H9 (cell line): ENCODE results near the gene ZNF521. TPM values are rescaled to one million over a fixed set of nuclear protein-coding genes. Genes with fewer than 3 reads are reported as not detected.

Experiments
- DNase-seq: peaks from one replicate; pipeline ENCODE4 v3.0.0-alpha.2; 2017
- H2AFZ ChIP-seq: one replicate; pipeline ENCODE4 v1.6.1; 2013; ENCODE audit warnings: mild to moderate bottlenecking, low read length, control low read depth, moderate library complexity
- H2AK5ac ChIP-seq: 2 replicates; pipeline ENCODE4 v1.6.1; 2013; ENCODE audit warnings: low read length, control low read depth, mixed read lengths; ENCODE audit not compliant: insufficient read length
- H2BK120ac ChIP-seq: one replicate; pipeline ENCODE4 v1.6.1; 2013; ENCODE audit warnings: low read depth, mild to moderate bottlenecking, low read length, control low read depth, inconsistent platforms; ENCODE audit not compliant: poor library complexity, severe bottlenecking
- H2BK12ac ChIP-seq: 2 replicates; pipeline ENCODE4 v1.6.1; 2013; ENCODE audit warnings: low read length, control low read depth, mixed read lengths, low read depth; ENCODE audit not compliant: insufficient read length
- H2BK15ac ChIP-seq: 2 replicates; pipeline ENCODE4 v1.6.1; 2013; ENCODE audit warnings: low read depth, low read length, control low read depth
- H2BK20ac ChIP-seq: one replicate; pipeline ENCODE4 v1.6.1; 2013; ENCODE audit warnings: low read depth, mild to moderate bottlenecking, low read length, control low read depth, inconsistent platforms; ENCODE audit not compliant: poor library complexity, severe bottlenecking
- H2BK5ac ChIP-seq: 2 replicates; pipeline ENCODE4 v1.6.1; 2013; ENCODE audit warnings: low read length, control low read depth, mixed read lengths; ENCODE audit not compliant: insufficient read length
- H3K14ac ChIP-seq: 2 replicates; pipeline ENCODE4 v1.6.1; 2013; ENCODE audit warnings: low read length, control low read depth; ENCODE audit not compliant: insufficient read depth
- H3K18ac ChIP-seq: 2 replicates; pipeline ENCODE4 v1.6.1; 2013; ENCODE audit warnings: low read depth, mild to moderate bottlenecking, mixed read lengths, low read length, control low read depth; ENCODE audit not compliant: insufficient read length
- H3K23ac ChIP-seq: 2 replicates; pipeline ENCODE4 v1.6.1; 2013; ENCODE audit warnings: low read length, control low read depth, mixed read lengths, low read depth; ENCODE audit not compliant: insufficient read length
- H3K23me2 ChIP-seq: 2 replicates; pipeline ENCODE4 v1.6.1; 2013; ENCODE audit warnings: low read depth, mild to moderate bottlenecking, mixed read lengths, low read length, control low read depth; ENCODE audit not compliant: insufficient read length, poor library complexity, severe bottlenecking
- H3K27ac ChIP-seq: 2 replicates; pipeline ENCODE4 v1.5.1; 2013; ENCODE audit warnings: low read length, control low read depth, mixed read lengths, low read depth; ENCODE audit not compliant: insufficient read length
- H3K27me3 ChIP-seq: 2 replicates; pipeline ENCODE4 v1.6.1; 2013; ENCODE audit warnings: low read length, control low read depth, inconsistent platforms; ENCODE audit not compliant: insufficient read depth
- H3K4ac ChIP-seq: 2 replicates; pipeline ENCODE4 v1.6.1; 2013; ENCODE audit warnings: low read depth, mild to moderate bottlenecking, control low read depth, inconsistent platforms, low read length, moderate library complexity
- H3K4me1 ChIP-seq: 2 replicates; pipeline ENCODE4 v1.6.1; 2013; ENCODE audit warnings: low read length, control low read depth, inconsistent platforms; ENCODE audit not compliant: insufficient read depth
- H3K4me2 ChIP-seq: 2 replicates; pipeline ENCODE4 v1.6.1; 2013; ENCODE audit warnings: low read length, control low read depth, mixed read lengths; ENCODE audit not compliant: insufficient read length, insufficient read depth
- H3K56ac ChIP-seq: 2 replicates; pipeline ENCODE4 v1.6.1; 2013; ENCODE audit warnings: low read depth, mild to moderate bottlenecking, mixed read lengths, low read length, control low read depth; ENCODE audit not compliant: insufficient read length
- H3K79me1 ChIP-seq: 2 replicates; pipeline ENCODE4 v1.6.1; 2013; ENCODE audit warnings: low read depth, mild to moderate bottlenecking, moderate library complexity, low read length, control low read depth, inconsistent platforms; ENCODE audit not compliant: insufficient read depth, poor library complexity, severe bottlenecking
- H3K79me2 ChIP-seq: 2 replicates; pipeline ENCODE4 v1.6.1; 2013; ENCODE audit warnings: low read length, control low read depth, inconsistent platforms; ENCODE audit not compliant: insufficient read depth
- H3K9ac ChIP-seq: 2 replicates; pipeline ENCODE4 v1.6.1; 2013; ENCODE audit warnings: low read length, control low read depth, mixed read lengths; ENCODE audit not compliant: insufficient read length; ENCODE audit errors: extremely low read depth
- H3K9me3 ChIP-seq: one replicate; pipeline ENCODE4 v1.6.1; 2013; ENCODE audit warnings: low read depth, low read length, inconsistent platforms; ENCODE audit not compliant: control insufficient read depth
- H3T11ph ChIP-seq: one replicate; pipeline ENCODE4 v1.6.1; 2013; ENCODE audit warnings: mild to moderate bottlenecking, low read length, control low read depth, inconsistent platforms
- H4K20me1 ChIP-seq: one replicate; pipeline ENCODE4 v1.6.1; 2013; ENCODE audit not compliant: control insufficient read depth, insufficient read length, insufficient read depth
- H4K5ac ChIP-seq: 2 replicates; pipeline ENCODE4 v1.6.1; 2013; ENCODE audit warnings: low read depth, mild to moderate bottlenecking, mixed read lengths, low read length, control low read depth; ENCODE audit not compliant: insufficient read length
- H4K8ac ChIP-seq: replicated peaks from 2 replicates; pipeline ENCODE4 v1.6.1; 2013; ENCODE audit warnings: low read length, control low read depth, mixed read lengths, low read depth; ENCODE audit not compliant: insufficient read length
- H4K91ac ChIP-seq: 2 replicates; pipeline ENCODE4 v1.6.1; 2013; ENCODE audit warnings: low read depth, mild to moderate bottlenecking, moderate library complexity, mixed read lengths, low read length, control low read depth; ENCODE audit not compliant: insufficient read length
- H3K27ac Mint-ChIP-seq, 3 experiments: 2 replicates in 2 of 3; 3 replicates in 1 of 3; pipeline ENCODE4 v1.8.0; 2020 to 2021; ENCODE audit warnings: mixed read lengths in 3 of 3, mild to moderate bottlenecking in 1 of 3, moderate library complexity in 1 of 3
- H3K27me3 Mint-ChIP-seq: 2 replicates; pipeline ENCODE4 v1.8.0; 2021; ENCODE audit warnings: low read depth, mild to moderate bottlenecking, moderate library complexity, mixed read lengths
- H3K36me3 Mint-ChIP-seq, 3 experiments: 2 replicates in 2 of 3; 3 replicates in 1 of 3; pipeline ENCODE4 v1.8.0; 2020 to 2021; ENCODE audit warnings: low read depth in 3 of 3, mixed read lengths in 3 of 3; ENCODE audit not compliant: insufficient read depth in 1 of 3
- H3K4me1 Mint-ChIP-seq, 2 experiments: 2 replicates each; pipeline ENCODE4 v1.8.0; 2020; ENCODE audit warnings: mixed read lengths in 2 of 2
- H3K4me3 Mint-ChIP-seq, 2 experiments: 2 replicates in 1 of 2; 3 replicates in 1 of 2; pipeline ENCODE4 v1.8.0; 2020 to 2021; ENCODE audit warnings: mild to moderate bottlenecking in 2 of 2, mixed read lengths in 2 of 2, moderate library complexity in 1 of 2
- H3K9me3 Mint-ChIP-seq, 2 experiments: 2 replicates in 1 of 2; 3 replicates in 1 of 2; pipeline ENCODE4 v1.8.0; 2020; ENCODE audit warnings: mild to moderate bottlenecking in 2 of 2, mixed read lengths in 2 of 2, moderate library complexity in 1 of 2
- WGBS: extraction: QIAGEN DNeasy Blood & Tissue Kit; methylation state at CpG from one replicate; pipeline ENCODE4 v1.1.7; 2013; ENCODE audit warnings: missing lambda C conversion rate, low lambda C conversion rate, mixed read lengths; ENCODE audit not compliant: insufficient read length; ENCODE audit errors: extremely low coverage; 5-methylcytosine and 5-hydroxymethylcytosine counted together
- total RNA-seq: library from RNA; stranded (reverse); gene quantifications from 2 replicates; pipeline ENCODE4 v1.2.1, GENCODE V29; 2021
- TF ChIP-seq, protein P1 (sequence below): fragments of 200-600 bp; sonication (generic); conservative IDR thresholded peaks from 3 replicates; pipeline ENCODE4 v1.8.0; 2021; ENCODE audit warnings: antibody characterized with exemption, mild to moderate bottlenecking

The ZNF521 gene
- total RNA-seq, 1 experiment from 2014 or later = 3.3 TPM

DNA sequence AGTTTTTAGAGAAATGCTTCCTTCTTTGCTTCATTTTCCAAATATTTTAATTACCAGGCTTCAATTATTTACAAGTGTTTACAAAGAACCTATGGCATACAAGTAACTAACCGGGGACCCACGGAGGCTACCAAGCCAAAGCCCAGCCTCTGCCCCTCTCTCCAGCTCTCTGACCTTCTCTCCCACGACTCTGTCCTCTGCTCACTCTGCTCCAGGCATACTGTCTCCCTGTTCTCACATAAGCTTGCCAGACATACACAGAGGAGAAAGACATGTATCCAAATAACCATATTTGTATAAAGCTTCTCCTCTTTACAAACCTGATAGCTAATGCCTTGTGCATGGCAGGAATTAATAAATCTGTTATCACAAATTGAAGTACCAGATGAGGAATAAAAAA is 141.3 kb downstream of the ZNF521 start:
- H3K23ac ChIP-seq = no peak overlapping the region
- no peak overlapping the region for H3T11ph ChIP-seq
- H3K79me1 ChIP-seq = no peaks in the 10 kb centered on the region
- no peak overlapping the region for H4K8ac ChIP-seq
- H2AK5ac ChIP-seq = no peak overlapping the region
- H2BK120ac ChIP-seq = no peak overlapping the region
- no peak overlapping the region for H2BK20ac ChIP-seq
- no peak overlapping the region for H2BK15ac ChIP-seq
- Mint-ChIP-seq H3K9me3 (no peaks in the 10 kb centered on the region), H3K27me3 (0 out of 2 replicates have a peak, but pooled peaks cover 5% of the 10 kb centered on the region), H3K27ac (no peak overlapping the region), H3K4me1 (peaks cover 3 to 5% of the 10 kb centered on the region in 2 experiments; a peak in 3 of 4 replicates), H3K4me3 (no peak overlapping the region), H3K36me3 (no peaks in the 10 kb centered on the region)
- no peak for DNase-seq
- H3K4ac ChIP-seq = no peak overlapping the region
- no peak overlapping the region for H3K18ac ChIP-seq
- H3K56ac ChIP-seq = no peak overlapping the region
- WGBS = no CpG with 5 or more reads among the region's 3 CpGs
- H3K27me3 ChIP-seq = no peaks in the 10 kb centered on the region
- no peaks in the 10 kb centered on the region; the same call in 1 of the 2 replicates for H3K4me1 ChIP-seq
- no peaks in the 10 kb centered on the region for H3K23me2 ChIP-seq
- TF ChIP-seq, protein P1, sequence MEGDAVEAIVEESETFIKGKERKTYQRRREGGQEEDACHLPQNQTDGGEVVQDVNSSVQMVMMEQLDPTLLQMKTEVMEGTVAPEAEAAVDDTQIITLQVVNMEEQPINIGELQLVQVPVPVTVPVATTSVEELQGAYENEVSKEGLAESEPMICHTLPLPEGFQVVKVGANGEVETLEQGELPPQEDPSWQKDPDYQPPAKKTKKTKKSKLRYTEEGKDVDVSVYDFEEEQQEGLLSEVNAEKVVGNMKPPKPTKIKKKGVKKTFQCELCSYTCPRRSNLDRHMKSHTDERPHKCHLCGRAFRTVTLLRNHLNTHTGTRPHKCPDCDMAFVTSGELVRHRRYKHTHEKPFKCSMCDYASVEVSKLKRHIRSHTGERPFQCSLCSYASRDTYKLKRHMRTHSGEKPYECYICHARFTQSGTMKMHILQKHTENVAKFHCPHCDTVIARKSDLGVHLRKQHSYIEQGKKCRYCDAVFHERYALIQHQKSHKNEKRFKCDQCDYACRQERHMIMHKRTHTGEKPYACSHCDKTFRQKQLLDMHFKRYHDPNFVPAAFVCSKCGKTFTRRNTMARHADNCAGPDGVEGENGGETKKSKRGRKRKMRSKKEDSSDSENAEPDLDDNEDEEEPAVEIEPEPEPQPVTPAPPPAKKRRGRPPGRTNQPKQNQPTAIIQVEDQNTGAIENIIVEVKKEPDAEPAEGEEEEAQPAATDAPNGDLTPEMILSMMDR = no peak
- H3K14ac ChIP-seq = no peak overlapping the region
- H3K4me2 ChIP-seq = no peak overlapping the region
- no peaks in the 10 kb centered on the region for H4K20me1 ChIP-seq
- H2AFZ ChIP-seq = no peak overlapping the region
- H2BK12ac ChIP-seq = no peak overlapping the region
- H2BK5ac ChIP-seq = no peak overlapping the region
- H4K91ac ChIP-seq = no peak overlapping the region
- no peaks in the 10 kb centered on the region for H3K79me2 ChIP-seq
- H3K27ac ChIP-seq = no peak overlapping the region
- no peaks in the 10 kb centered on the region for H3K9me3 ChIP-seq
- H4K5ac ChIP-seq = no peak overlapping the region
- H3K9ac ChIP-seq = no peak overlapping the region
